ENCODE results near the gene MYL10. TPM values are rescaled to one million over a fixed set of nuclear protein-coding genes. Genes with fewer than 3 reads are reported as not detected.

The MYL10 gene
- total and polyA plus RNA-seq, 2 donors (not counting 3 experiments of a cell fraction or from before 2014, with no cell fraction given): not detected

DNA sequence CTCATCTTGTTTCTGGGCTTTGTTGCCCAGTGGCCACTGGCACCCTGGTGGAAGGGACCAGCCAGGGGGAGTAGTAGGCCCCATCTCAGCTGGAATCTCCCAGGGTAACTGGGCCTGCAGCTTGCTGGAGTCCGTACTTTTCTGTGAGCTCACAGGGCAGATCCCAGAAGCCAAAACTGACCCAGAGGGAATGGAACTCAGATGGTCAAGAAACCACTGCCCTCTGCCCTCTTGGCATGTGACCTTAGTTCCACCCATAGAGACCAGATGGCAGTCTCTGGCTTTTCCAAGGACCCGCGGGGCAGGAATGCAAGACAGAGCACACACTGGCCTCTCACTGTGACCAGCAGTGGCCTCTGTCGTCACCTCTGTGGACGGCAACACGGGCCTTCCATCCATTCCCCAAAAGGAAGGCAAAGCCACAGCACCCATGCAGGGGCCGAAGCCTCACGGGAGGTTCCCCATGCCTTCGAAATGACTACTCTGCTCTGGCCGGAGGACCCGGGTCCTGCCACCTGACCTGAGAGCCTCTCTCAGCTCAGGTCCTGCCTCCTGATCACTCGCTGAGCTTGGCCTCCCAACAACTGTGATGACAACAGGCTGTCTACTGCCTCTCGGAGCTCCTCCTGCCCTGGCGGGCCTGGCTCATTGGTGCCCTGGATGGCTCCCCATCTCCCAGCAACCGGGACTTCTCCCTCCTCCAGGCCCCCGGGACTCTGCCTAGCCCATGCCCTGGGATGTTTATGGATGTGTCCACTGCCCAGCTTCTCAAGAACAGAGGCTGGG lies 29.9 kb downstream of the MYL10 start:
- H3K4me1 ChIP-seq (ENCODE audit: control insufficient read depth, extremely low read depth, insufficient read depth, low read length): no peaks in the 10 kb centered on the region
- H3K27me3 ChIP-seq (ENCODE audit: control insufficient read depth in 2 of 2, insufficient read depth in 2 of 2, low read length in 2 of 2): peaks cover 0 to 5% of the 10 kb centered on the region in 2 experiments
- no peak overlapping the region for H3K4me3 ChIP-seq (replicated peaks in 1 of 3; ENCODE audit: insufficient read depth in 1 of 3, low read depth in 1 of 3, low read length in 3 of 3)
- no peak overlapping the region for H3K9ac ChIP-seq (replicated peaks; ENCODE audit: extremely low read depth, insufficient read depth, low read length)
- H4K20me1 ChIP-seq (replicated peaks; ENCODE audit: control insufficient read depth, extremely low read depth, insufficient read depth, low read length): no peaks in the 10 kb centered on the region
- H3K4me2 ChIP-seq (ENCODE audit: insufficient read depth, low read length): no peak overlapping the region
- DNase-seq (ENCODE audit: low read depth, low spot score): no peak
- no peaks in the 10 kb centered on the region for H3K9me3 ChIP-seq (replicated peaks; ENCODE audit: control insufficient read depth, insufficient read depth, low read length)
- TF ChIP-seq POLR2AphosphoS5 (IDR thresholded peaks at IDR 0.05; ENCODE audit: insufficient read depth, low read depth, low read length) (no peak), GATA2 (IDR thresholded peaks at IDR 0.05; ENCODE audit: insufficient read depth, insufficient read length, low read depth, low read length) (no peak), POLR2A (IDR thresholded peaks at IDR 0.05; ENCODE audit: low read depth, low read length) (no peak), FOS (IDR thresholded peaks at IDR 0.05; ENCODE audit: borderline replicate concordance, insufficient read depth, low read length) (no peak), JUN (IDR thresholded peaks at IDR 0.05; ENCODE audit: borderline replicate concordance, insufficient read depth, insufficient read length, low read depth) (no peak), EZH2 (IDR thresholded peaks at IDR 0.05; ENCODE audit: borderline replicate concordance, low read depth, low read length, severe bottlenecking) (no peak), MYC (IDR thresholded peaks at IDR 0.05; ENCODE audit: low read depth, low read length) (no peak)
- TF ChIP-seq, protein P1, sequence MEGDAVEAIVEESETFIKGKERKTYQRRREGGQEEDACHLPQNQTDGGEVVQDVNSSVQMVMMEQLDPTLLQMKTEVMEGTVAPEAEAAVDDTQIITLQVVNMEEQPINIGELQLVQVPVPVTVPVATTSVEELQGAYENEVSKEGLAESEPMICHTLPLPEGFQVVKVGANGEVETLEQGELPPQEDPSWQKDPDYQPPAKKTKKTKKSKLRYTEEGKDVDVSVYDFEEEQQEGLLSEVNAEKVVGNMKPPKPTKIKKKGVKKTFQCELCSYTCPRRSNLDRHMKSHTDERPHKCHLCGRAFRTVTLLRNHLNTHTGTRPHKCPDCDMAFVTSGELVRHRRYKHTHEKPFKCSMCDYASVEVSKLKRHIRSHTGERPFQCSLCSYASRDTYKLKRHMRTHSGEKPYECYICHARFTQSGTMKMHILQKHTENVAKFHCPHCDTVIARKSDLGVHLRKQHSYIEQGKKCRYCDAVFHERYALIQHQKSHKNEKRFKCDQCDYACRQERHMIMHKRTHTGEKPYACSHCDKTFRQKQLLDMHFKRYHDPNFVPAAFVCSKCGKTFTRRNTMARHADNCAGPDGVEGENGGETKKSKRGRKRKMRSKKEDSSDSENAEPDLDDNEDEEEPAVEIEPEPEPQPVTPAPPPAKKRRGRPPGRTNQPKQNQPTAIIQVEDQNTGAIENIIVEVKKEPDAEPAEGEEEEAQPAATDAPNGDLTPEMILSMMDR (IDR thresholded peaks at IDR 0.05; ENCODE audit: extremely low read depth in 1 of 2, insufficient read depth in 1 of 2, low read depth in 1 of 2, low read length in 2 of 2): no peak
- TF ChIP-seq, protein P2, sequence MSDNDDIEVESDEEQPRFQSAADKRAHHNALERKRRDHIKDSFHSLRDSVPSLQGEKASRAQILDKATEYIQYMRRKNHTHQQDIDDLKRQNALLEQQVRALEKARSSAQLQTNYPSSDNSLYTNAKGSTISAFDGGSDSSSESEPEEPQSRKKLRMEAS (IDR thresholded peaks at IDR 0.05; ENCODE audit: insufficient read depth, insufficient read length): no peak
- POLR2A ChIA-PET: no interaction called here
- dilution Hi-C loops (cut with MboI; ENCODE audit: extremely low pct_ligation_motif_present, low sequenced_read_pairs): no loop called here
- no TSS peak for BruUV-seq (replicated peaks)
- no peak overlapping the region for H2AFZ ChIP-seq (ENCODE audit: low read depth, low read length)
- no peak overlapping the region for H3K27ac ChIP-seq (ENCODE audit: insufficient read depth, low read depth, low read length)
- intact Hi-C loops (cut with micrococcal nuclease): no loop called here
- H3K36me3 ChIP-seq (ENCODE audit: control insufficient read depth in 2 of 2, extremely low read depth in 1 of 2, insufficient read depth in 2 of 2, low read length in 2 of 2): no peaks in the 10 kb centered on the region
- H3K79me2 ChIP-seq (ENCODE audit: control insufficient read depth, insufficient read depth, low read length): no peaks in the 10 kb centered on the region
- CTCF ChIA-PET: interaction anchor here (0.6 to 0.7 kb wide), 3 partner anchors 13 to 672 kb away, joined by 3 read pairs; no protein-coding TSS in a partner anchor
- FAIRE-seq: no peak
- H3K9me1 ChIP-seq (replicated peaks; ENCODE audit: control insufficient read depth, extremely low read depth, insufficient read depth, low read length): no peaks in the 10 kb centered on the region

Measured in endothelial cell of umbilical vein (primary cell).